Glomerular visceral epithelial cell (primary cell): ENCODE results near the gene TMEM165.

Source experiments
- DNase-seq: peaks from one replicate; pipeline ENCODE4 v3.0.0-alpha.2; 2016; ENCODE audit errors: extremely low spot score

Gene TMEM165

DNA sequence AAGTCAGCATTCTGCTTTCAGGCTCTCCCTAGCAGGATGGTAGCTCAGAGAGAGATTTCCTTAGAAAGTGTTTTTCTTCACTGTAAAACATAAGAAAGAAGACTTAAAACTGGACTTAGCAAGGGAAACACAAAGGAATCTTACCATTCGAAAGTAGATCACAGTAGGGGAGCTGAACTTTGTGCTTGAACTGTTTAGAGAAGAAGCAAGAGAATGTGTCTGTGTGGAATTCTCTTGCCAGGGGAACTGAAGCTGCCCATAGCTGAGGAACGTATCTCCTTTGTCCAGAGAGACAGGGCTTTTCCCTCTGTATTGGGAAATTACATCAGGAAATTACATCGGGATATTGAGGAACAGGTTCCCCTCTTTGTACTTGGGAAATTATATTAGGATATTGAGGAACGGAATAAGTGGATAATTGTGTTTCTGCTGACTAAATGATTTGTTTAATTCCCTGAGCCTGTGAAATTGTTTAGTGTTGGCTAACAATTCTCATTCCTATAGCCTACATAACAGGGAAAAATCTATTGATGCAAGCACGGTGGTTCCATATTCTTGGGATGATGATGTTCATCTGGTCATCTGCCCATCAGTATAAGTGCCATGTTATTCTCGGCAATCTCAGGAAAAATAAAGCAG, 28.6 kb upstream of the TMEM165 start:
- DNase-seq = no peak

DNA sequence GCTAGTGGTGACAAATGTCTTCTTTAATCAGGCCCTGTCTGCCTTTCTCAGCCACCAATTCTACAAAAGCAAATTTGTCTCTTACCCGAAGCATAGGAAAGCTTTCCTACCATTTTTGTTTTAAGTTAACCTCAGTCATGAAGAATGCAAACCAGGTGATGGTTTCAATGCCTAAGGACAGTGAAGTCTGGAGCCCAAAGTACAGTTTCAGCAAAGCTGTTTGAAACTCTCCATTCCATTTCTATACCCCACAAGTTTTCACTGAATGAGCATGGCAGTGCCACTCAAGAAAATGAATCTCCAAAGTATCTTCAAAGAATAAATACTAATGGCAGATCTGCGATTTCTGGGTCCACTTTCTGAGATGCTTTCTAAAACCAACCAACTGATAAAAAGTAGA, 25.8 kb upstream of the TMEM165 start:
- DNase-seq = no peak

- no peak for DNase-seq
Observed at GRCh38 chr4:55372259-55372658, 23.5 kb upstream of the TMEM165 start.

DNA sequence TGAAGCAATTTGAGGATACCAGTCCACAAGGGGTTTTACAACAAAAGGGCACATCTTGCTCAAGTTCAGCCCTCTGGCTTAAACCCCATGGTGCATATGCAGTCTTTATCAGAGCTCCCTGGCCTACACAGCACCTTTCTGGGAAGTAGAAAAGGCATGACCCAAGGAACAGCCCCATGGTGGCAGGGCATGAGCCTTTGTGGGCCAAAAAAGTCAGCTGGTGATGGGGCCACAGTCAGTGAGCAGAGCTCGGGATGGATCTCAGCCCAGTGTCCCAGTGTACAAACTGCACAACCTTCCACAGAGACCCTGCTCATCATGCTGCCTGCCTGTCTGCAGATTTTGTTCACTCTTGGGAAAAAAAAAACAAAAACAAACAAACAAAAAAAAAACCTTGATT, 22.3 kb upstream of the TMEM165 start:
- no peak for DNase-seq

DNA sequence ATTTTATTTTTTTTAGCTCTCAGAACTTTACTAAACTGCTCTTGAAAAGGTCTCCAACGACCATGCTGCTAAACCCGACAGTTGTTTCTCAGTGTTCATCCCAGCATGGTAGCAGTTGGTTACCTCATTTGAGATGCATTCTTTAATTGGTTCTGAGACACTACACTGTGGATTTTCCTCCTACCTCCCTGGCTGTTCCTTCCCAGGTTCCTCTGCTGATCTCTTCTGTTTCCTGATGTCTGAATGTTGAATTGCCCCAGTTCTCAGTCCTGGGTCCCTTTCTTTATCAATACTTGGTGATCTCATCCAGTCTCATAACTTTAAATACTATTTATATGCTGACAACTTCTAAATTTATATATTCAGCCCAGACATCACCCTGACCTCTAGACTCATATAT, 19.1 kb upstream of the TMEM165 start:
- DNase-seq = no peak

GRCh38 chr4:55378617-55379467, 16.9 kb upstream of the TMEM165 start:
- no peak for DNase-seq

GRCh38 chr4:55380576-55380975, 15.2 kb upstream of the TMEM165 start:
- no peak for DNase-seq

DNA sequence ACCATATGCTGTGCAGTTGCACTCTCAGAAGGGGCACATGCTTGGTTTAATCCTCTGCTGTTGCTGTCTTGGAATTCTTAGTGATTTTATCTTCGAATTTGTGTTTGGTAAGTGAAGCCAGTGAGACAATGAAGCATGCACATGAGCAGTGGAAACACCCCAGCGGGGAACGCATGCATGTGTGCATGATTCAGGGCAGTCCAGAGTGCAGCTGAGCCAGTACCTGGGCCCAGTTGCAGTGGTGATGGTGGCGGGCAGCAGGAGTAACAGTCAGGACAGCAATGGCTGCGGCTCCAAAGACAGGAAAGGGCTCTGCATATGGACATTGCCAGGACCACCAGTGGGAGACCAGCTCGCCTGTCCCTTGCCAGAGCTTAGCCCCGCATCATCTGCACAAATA, 14.3 kb upstream of the TMEM165 start:
- no peak for DNase-seq

GRCh38 chr4:55382488-55383003, 13.2 kb upstream of the TMEM165 start:
- DNase-seq = no peak

DNA sequence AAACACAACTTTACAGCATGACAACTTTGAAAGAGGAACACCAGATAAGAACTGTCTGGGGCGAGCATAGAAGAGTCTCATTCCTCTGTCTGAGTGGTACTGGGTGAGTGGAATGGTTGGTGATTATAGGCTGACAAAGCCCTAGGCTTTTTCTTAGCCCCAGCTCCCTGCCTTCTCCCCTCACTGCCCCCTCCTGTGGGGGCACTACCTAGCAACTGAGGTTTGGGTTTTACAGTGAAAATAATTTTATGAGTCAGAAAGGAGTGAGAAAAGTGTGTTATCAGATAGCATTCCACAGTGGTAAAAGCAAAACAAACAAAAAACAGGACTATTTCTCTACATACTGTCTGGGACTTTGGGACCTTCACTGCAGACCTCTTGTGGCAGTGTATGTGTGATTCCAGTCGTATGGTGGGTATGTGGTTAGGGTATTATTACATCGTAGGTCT, 10.5 kb upstream of the TMEM165 start:
- no peak for DNase-seq

DNA sequence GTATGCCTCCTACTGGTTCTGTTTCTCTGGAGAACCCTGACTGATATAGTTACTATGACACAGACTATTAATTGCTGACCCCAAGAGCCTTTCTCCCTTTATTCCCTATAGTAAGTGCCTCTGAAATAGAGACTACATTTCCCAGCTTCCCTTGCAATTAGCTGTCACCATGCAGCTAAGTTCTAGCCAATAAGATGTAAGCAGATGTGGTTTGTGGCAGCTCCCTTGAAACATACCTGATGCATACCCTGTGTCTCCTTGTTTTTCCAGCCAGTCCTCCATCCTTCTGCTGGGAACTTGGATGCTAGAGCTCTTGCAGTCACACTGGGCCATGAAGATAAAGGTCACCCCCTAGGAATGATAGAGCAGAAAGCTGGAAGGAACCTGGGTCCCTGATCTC, 9.7 kb upstream of the TMEM165 start:
- DNase-seq = peak; percentile 13

GRCh38 chr4:55386840-55387239, 8.9 kb upstream of the TMEM165 start:
- no peak for DNase-seq

GRCh38 chr4:55393461-55394320, 2.1 kb upstream of the TMEM165 start:
- DNase-seq = no peak

- DNase-seq = no peak
Observed at GRCh38 chr4:55395218-55395528, 584 bp upstream of the TMEM165 start.

DNA sequence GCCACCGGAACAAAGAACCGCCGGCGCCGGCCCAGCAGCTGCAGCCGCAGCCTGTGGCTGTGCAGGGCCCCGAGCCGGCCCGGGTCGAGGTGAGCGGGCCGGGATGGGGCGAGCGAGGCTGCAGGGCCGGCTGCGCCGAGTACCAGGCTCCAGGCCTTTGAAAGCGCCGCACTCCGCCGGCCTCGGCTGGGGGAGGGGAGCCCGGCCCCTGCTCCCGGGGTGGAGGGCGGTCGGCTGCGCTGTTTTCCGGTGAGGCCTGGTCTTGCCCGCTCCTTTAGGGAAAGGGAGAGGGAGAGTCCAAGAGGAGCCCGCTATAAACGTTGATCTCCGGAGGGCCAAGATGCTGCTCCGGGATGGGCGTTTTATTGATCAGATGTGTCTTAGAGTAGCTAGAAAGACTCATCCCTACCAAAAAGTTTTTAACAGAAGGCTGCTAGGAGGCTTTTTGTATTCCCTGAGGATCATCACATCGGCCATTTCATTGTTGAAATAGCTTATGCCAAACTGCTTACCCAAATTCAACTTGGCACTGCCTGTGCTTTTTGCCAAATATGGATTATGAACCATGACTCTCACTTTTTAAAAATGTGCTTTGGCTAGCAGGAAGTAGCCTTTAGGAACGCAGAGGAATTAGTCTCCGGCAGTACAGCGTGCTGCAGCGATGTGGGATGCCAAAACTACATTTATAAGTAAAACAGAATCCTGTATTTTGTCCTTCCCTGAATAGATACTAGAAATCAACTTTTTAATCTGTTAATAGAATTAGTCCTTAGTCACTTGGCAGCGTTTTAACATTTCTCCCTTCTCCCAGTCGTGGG, 760 bp downstream of the TMEM165 start:
- peak; percentile 38 for DNase-seq

DNA sequence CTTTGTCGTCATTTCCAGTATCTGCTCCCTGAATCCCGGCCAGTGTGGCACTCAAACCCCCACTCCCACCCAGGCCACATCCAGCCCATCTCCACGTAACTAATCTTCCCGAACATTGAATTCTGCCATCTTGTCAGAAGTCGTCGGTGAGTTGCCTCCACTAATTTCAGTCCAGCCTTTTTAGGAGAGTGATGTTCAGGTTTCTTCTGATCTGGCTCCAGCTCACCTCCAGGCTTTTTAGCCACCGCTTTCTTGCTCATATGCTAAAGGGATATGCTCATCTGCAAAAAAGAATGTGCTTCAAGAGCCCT, 1.3 kb downstream of the TMEM165 start:
- DNase-seq = peak; percentile 25

GRCh38 chr4:55397520-55398321, 2.0 kb downstream of the TMEM165 start:
- DNase-seq = peak; percentile 40

- DNase-seq = peak; percentile 29
Observed at GRCh38 chr4:55398461-55398860, 2.7 kb downstream of the TMEM165 start.

DNA sequence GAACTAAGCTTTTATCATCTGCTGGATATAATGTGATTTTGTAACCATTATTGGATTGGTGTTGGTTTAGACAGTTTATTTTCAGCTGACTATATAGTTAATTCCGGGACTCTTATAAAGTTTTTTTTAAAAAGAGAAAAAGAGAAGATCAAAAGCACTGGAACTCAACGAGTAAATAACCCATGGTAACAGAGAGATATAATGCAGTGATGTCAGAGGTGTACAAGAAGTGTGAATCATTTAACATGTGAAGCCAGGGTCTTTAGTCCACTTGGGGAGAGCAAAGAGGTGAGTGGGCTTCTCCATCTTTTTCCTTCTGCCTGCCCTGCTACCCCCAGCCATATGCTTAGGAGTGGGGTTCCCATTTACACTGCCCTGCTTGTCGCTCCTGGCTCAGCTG, 3.2 kb downstream of the TMEM165 start:
- DNase-seq = no peak

DNA sequence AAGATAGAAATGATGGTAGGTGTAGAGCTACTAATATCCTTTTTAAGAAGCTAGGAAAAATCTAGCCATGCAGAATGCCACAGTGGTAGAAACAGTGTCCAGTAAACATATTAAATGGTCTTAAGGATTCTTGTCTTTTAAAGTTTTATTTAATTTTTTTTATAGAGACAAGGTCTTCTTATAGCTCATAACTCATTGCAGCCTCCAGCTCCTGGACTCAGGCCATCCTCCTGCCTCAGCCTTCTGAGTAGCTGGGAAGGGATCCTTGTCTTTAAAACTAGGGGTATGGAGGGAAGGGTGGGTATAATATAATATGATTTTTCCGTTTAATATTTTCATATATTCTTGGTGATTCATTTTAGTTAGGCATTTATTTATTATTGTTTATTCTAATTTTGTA, 3.8 kb downstream of the TMEM165 start:
- no peak for DNase-seq

DNA sequence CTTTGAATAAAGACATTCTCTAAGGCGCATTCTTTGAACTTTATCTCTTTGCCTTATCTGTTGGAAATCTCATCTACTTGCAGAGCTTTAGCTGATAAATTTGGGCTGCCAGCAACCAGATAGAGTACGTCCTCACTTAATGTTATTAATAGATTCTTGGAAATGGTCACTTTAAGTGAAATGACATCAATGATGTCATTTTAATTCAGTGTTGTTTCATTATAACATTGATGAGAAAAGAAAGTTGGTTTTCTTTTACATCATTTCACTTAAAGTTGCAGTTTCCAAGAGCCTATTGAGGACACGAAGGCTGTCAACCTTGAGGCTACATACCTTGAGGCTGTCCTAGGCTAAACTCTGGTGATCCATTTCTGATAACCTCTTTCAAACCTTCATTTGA, 9.3 kb downstream of the TMEM165 start:
- no peak for DNase-seq
